Kidney epithelial cell (primary cell): ENCODE results near the gene ILDR1. TPM values are rescaled to one million over a fixed set of nuclear protein-coding genes. Genes with fewer than 3 reads are reported as not detected.

ENCODE experiments used
- DNase-seq: peaks from one replicate; pipeline ENCODE4 v3.0.0-alpha.2; 2010; ENCODE audit warnings: low read depth
- H3K27me3 ChIP-seq: 2 replicates; pipeline ENCODE4 v1.6.0; 2011; ENCODE audit warnings: low read length; ENCODE audit not compliant: control insufficient read depth, insufficient read depth
- H3K36me3 ChIP-seq: 2 replicates; pipeline ENCODE4 v1.5.1; 2011; ENCODE audit warnings: low read length; ENCODE audit not compliant: control insufficient read depth, insufficient read depth
- H3K4me3 ChIP-seq: 2 replicates; pipeline ENCODE4 v1.5.1; 2011; ENCODE audit warnings: low read depth, mild to moderate bottlenecking, control low read depth, low read length
- total RNA-seq: library from RNA; depleted of rRNA; stranded (reverse); fragments of >200 nt; gene quantifications from 2 replicates; pipeline ENCODE4 v1.2.3, GENCODE V29; 2015
- TF ChIP-seq, protein P1 (sequence below): IDR thresholded peaks from 2 replicates; pipeline ENCODE4 v1.5.1; 2011; ENCODE audit warnings: mild to moderate bottlenecking, moderate library complexity, low read length, control low read depth, inconsistent platforms; ENCODE audit not compliant: insufficient read depth, poor library complexity, severe bottlenecking

The ILDR1 gene
- total RNA-seq, 1 donor from 2014 or later = 3.7 TPM

DNA sequence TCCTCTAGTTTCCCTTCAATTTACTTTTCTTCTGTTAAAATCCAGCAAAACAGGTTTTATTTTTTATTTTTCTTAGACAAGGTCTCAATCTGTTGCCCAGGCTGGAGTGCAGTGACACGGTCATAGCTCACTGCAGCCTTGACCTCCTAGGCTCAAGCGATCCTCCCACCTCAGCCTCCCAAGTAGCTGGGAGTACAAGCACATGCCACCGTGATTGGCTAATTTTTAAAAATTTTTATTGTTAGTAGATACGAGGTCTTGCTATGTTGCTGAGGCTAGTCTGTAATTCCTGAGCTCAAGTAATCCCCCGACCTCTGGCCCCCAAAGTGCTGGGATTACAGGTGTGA lies 41.6 kb downstream of the ILDR1 start:
- no peaks in the 10 kb centered on the region for H3K36me3 ChIP-seq
- no peak overlapping the region for H3K4me3 ChIP-seq
- DNase-seq = no peak
- TF ChIP-seq, protein P1, sequence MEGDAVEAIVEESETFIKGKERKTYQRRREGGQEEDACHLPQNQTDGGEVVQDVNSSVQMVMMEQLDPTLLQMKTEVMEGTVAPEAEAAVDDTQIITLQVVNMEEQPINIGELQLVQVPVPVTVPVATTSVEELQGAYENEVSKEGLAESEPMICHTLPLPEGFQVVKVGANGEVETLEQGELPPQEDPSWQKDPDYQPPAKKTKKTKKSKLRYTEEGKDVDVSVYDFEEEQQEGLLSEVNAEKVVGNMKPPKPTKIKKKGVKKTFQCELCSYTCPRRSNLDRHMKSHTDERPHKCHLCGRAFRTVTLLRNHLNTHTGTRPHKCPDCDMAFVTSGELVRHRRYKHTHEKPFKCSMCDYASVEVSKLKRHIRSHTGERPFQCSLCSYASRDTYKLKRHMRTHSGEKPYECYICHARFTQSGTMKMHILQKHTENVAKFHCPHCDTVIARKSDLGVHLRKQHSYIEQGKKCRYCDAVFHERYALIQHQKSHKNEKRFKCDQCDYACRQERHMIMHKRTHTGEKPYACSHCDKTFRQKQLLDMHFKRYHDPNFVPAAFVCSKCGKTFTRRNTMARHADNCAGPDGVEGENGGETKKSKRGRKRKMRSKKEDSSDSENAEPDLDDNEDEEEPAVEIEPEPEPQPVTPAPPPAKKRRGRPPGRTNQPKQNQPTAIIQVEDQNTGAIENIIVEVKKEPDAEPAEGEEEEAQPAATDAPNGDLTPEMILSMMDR = no peak
- no peaks in the 10 kb centered on the region for H3K27me3 ChIP-seq

DNA sequence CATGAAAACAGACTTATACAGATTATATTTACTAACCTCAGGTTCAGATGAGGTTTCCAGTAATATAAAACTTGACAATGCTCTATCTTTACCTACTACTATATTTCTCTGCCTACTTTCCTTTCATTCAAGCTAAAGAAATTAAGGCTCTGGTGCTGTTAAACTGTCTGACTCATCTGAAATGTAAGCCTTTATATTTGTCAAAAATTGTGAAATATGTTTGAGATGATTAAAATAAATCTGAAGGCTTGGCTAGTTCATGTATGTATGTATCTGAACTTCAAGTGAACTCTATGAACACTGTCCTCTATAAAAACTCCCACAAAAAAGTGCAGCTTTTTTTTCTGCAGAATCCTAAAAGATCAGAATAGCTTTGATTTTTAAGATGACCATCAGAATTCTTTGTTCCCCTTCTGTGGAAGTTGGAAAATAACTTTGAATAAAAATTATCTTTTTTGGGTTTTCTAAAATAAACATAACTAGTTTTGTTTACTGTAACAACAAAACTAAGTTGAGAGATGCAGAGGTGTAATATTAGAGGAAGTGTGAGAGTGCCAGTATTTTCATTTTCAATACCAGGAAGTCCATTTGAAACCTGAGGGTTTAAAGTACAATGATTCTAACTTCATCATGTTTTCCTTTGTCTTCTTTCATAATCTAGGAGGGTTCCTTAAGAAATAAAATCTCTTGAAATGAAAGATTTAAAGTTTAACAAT lies 42.2 kb downstream of the ILDR1 start:
- no peak for DNase-seq
- Histone ChIP-seq H3K4me3 (no peak overlapping the region), H3K36me3 (no peaks in the 10 kb centered on the region), H3K27me3 (no peaks in the 10 kb centered on the region)
- TF ChIP-seq, protein P1 = no peak

DNA sequence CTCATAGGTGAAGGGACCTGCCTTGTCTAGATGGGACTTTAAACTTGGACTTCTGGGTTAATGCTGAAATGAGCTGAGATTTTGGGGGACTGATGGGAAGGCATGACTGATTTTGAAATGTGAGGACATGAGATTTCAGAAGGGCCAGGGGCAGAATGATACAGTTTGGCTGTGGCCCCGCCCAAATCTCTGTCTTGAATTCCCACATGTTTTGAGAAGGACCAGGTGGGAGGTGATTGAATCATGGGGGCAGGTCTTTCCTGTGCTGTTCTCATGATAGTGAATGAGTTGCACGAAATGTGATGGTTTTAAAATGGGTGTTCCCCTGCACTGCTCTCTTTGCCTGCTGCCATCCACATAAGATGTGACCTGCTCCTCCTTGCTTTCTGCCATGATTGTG lies 42.8 kb downstream of the ILDR1 start:
- TF ChIP-seq, protein P1 = no peak
- Histone ChIP-seq H3K4me3 (no peak overlapping the region), H3K27me3 (no peaks in the 10 kb centered on the region), H3K36me3 (no peaks in the 10 kb centered on the region)
- DNase-seq = no peak

DNA sequence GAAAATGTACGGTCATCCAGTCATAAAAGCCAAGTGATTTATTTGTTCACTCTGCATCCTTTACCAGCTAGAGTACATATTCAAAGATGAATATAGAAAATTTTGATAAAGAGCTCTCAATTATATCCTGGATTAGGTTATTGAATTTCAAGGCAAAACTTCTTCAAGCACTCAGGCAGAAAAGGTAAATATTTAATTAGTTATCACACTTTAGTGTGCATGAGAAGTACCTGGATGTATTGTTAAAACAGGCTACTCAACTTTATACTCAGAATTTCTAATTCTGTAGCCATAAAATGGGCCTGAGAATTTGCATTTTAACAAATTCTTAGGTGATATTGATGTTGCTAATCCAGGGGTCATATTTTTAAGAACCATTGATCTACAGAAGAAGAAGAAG lies 45.3 kb downstream of the ILDR1 start:
- H3K36me3 ChIP-seq = no peaks in the 10 kb centered on the region
- H3K27me3 ChIP-seq = no peaks in the 10 kb centered on the region
- no peak for DNase-seq
- TF ChIP-seq, protein P1 = no peak
- H3K4me3 ChIP-seq = no peak overlapping the region

DNA sequence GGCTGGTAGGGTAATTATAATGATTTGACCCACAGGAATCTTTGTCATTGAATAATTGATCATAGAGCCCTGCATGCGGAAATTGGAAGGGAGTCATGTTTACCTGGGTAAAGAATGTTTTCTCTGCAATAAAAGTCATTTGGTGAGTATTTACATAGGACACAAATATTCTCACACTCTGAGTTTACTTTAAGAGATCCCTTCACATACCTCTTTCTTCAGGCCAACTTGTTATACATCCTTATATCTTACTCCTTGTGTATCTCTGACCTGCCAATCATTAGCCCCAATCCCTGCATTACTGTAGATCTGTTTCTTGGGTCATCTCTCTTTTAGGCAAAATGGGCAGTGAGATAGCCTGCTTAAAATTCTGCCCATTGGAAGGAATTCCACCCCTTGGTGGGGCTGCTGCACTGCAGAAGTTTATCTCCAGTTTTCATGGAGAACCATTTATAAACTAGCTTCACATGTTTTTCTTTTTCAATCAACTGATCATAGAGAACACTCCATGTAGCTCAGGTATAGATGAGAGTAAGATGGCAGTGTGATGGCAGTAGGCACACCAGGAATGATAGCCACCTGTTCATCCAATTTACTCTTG lies 46.2 kb downstream of the ILDR1 start:
- Histone ChIP-seq H3K4me3 (no peak overlapping the region), H3K27me3 (no peaks in the 10 kb centered on the region), H3K36me3 (no peaks in the 10 kb centered on the region)
- TF ChIP-seq, protein P1 = no peak
- no peak for DNase-seq

DNA sequence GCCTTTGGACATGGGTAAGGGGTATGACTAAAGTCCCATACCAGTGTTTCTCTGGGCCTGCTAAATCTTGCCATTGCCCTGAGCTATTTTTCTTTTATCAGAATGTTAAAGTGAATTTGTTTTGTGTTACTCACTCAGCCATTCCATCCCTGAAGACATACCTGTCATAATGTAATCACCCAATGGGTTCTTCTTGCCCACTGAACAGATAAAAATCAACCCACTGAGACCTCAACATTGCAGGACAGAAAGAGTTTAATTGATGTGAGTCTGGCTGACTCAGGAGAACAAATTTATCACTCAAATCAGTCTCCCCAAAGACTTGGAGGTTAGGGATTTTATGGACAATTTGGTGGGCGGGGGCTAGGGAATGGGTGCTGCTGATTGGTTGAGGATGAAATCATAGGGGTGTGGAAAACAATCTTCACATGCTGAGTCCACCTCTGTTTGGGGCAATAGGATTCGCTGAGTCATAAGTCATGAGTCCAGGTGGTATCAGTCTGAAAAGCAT lies 47.4 kb downstream of the ILDR1 start:
- DNase-seq = peak; percentile 19
- Histone ChIP-seq H3K36me3 (no peaks in the 10 kb centered on the region), H3K27me3 (no peaks in the 10 kb centered on the region), H3K4me3 (no peak overlapping the region)
- TF ChIP-seq, protein P1 = no peak
